Stromal cell of bone marrow (primary cell): ENCODE results near the gene YES1.
"Not testable (repeated sequence)": the region's sequence is repeated elsewhere in the genome, so short reads cannot be mapped to it uniquely, and the experiment has no call there.

Experiments
- DNase-seq: peaks from one replicate; pipeline ENCODE4 v3.0.0-alpha.2; 2012; ENCODE audit warnings: low read depth

YES1 gene

GRCh38 chr18:784470-785172 lies 27.4 kb downstream of the YES1 start:
- DNase-seq, result no peak

- DNase-seq, result no peak
Measured at GRCh38 chr18:778194-778927, 33.7 kb downstream of the YES1 start.

GRCh38 chr18:777021-777420 lies 35.0 kb downstream of the YES1 start:
- DNase-seq, result no peak

DNA sequence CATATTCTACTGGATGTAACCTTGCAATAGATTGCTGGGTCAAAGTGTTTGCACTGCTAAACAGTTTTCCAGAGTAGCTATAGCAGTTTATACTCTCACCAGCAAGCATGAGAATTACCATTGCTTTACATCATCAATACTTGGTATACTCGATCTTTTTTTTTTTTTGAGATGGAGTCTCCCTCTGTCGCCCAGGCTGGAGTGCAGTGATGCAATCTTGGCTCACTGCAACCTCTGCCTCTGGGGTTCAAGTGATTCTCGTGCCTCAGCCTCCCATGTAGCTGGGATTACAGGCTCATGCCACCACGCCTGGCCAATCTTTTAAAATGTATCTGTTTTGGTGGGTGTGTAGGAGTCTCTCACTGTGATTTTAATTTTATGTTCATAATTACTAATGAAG lies 36.0 kb downstream of the YES1 start:
- not testable (repeated sequence) for DNase-seq

DNA sequence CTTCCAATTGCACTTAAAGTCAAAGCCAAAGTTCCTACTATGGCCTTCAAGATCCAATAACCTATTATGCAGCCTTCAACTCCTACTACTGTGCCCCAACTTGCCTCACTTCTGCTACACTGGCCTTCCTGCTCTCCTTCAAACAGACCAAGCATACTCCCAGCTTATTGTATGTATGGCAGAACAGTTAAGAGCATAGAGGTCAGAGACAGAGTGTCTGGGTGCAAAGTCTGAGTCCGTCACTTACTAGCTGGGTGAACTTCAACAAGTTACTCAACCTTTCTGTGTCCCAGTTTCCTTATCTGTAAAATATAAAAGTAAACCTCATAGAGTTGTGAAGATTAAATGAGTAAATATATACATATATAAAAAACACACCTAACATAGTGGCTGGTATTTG lies 37.2 kb downstream of the YES1 start:
- DNase-seq, result no peak

- DNase-seq, result no peak
Measured at GRCh38 chr18:773980-774624, 37.9 kb downstream of the YES1 start.

DNA sequence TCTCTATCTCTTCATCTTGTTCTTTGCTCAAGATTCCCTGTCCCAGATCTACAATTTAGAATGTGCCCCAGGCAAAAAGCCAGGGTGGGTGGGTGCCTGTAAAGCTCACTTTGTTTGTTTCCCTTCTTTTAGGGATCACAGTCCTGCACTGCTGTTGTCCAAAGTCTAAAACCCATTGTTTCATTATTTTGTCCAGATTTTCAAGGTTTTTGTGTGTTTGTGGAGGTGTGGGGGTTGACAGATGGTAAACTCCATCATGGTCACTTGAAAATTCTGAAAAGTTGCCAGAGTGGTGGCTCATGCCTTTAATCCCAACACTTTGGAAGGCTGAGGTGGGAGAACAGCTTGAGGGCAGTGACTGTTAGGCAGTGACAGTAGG lies 41.5 kb downstream of the YES1 start:
- no peak for DNase-seq

DNA sequence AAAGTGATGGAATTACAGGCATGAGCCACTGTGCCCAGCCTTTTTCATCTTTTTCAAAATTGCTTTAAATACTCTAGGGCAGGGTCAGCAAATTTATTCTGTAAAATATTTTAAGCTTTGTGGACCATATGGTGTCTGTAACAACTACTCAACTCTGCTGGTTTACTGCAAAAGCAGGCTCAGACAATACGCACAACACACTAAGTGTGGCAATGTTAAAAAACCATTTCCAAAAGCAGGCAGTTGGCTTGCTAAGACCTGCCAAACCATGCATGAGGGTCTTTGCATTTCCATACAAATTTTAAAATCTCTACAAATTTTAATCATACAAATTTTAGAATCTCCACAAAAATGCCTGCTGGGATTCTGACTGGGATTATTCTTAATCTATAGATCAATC lies 44.1 kb downstream of the YES1 start:
- no peak for DNase-seq

GRCh38 chr18:767084-767882 lies 44.8 kb downstream of the YES1 start:
- DNase-seq, result no peak

- DNase-seq, result no peak
Measured at GRCh38 chr18:766550-766860, 45.5 kb downstream of the YES1 start.

GRCh38 chr18:765764-766549 lies 46.1 kb downstream of the YES1 start:
- DNase-seq, result no peak

- not testable (repeated sequence) for DNase-seq
Measured at GRCh38 chr18:759864-760263, 52.2 kb downstream of the YES1 start.

GRCh38 chr18:755506-755905 lies 56.5 kb downstream of the YES1 start:
- DNase-seq, result no peak

DNA sequence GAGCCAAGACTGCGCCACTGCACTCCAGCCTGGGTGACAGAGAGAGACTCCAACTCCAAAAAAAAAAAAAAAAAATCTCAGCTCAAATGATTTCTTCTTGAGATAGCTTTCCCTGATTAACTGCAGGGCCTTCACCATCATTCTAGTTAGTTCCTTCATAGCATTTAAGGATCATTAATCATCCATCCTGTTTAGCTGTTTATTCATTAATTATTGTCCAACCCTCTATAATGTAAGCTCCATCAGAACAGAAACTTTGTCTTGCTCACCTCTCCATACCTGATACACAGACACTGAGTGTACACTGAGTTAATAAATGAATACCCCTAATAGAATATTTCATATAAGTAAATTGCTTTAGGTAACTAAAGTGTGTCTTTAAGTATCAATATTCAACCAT lies 57.4 kb downstream of the YES1 start:
- no peak for DNase-seq

DNA sequence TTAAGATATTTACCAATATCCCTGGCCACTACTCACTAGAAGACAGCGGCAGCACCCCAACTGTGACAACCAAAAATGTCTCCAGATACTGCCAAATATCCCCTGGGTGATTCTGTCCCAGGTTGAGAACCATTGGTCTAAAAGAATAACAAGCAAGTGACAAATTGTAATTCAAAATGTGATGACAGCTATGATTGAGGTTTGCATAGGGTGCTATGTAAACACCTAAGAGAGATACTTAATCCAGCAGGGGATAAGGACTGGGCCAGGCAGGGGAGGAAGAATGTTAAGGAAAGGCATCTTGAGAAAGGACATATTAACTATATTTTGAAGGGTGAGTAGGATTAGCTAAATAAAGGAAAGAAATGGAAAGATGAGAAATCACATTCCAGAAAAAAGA lies 61.6 kb downstream of the YES1 start:
- no peak for DNase-seq

DNA sequence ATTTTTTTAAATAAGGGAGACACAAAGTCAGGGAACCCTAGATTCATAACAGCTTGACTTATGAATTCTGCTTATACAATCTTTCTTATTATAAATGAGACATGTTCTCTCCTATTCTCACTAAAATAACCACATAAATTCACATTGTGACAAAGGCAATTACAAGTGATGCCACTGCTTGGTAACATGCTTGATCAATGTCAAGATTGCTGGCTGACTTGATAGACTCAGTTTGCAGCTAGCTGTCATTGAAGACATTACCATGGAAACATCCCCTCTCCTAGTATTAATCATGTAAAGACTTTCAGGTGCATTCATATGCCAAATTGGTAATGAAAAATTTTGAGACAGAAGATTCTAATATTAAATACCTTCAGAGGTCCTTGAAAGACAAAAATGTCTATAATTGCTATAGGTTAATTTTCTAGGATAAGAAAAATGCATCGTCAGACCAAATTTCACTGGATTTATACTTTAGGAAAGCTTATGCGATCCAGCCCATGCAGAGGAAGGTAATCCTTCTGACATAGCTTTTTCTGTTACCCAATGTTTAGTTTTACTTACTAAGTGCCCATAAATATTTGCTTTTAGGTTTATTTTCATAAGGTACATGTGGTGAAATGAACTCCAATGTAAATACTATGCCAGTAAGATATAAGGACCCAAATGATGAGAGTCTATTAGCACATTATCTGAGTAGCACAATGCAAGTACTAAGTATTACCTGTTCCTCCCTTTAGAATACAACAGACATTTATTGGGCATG lies 67.0 kb downstream of the YES1 start:
- DNase-seq, result no peak

DNA sequence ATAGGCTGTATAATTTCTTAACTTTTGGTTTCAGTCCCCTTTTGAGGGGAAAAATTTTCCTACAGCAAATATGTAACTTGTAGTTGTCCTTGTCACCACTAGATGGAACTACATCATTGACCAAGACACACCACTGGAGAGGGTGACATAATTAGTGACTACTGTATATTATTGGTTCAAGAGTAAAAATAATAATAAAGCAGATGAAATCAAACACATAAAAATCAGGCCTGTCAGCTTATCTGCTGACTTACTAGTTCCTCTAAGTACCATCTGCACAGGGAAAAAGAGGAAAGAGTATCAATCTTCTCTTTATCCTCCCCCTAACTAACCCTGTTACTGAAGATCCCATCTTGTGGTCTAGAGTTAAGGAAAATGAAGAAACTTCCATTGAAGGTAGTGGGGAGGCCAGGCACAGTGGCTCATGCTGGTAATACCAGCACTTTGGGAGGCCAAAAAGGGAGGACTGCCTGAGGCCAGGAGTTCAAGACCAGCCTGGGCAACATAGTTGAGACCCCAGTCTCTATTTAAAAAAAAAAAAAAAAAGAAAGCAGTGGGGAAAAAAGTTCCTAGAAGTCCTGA lies 70.0 kb downstream of the YES1 start:
- DNase-seq, result peak; percentile 20

- DNase-seq, result no peak
Measured at GRCh38 chr18:732371-732770, 79.7 kb downstream of the YES1 start.

DNA sequence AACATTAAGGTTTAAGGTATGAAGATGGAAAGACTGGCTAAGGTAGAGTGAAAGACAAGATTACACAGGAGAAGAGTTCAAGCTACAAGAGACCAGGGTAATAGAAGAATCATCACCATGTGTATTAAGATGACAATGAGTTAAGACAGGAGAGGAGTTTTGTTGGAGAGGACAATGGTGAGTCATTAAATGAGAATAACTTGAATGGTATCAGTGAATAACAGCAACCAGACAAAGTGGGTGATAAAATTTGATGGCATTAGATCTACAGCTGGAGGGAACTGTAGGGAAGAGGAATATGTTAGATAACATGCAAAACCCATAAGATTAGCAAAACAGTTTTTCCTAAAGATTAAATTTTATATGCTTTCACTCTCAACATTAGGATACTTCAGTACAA lies 80.9 kb downstream of the YES1 start:
- DNase-seq, result no peak

- DNase-seq, result no peak
Measured at GRCh38 chr18:730692-731091, 81.3 kb downstream of the YES1 start.

DNA sequence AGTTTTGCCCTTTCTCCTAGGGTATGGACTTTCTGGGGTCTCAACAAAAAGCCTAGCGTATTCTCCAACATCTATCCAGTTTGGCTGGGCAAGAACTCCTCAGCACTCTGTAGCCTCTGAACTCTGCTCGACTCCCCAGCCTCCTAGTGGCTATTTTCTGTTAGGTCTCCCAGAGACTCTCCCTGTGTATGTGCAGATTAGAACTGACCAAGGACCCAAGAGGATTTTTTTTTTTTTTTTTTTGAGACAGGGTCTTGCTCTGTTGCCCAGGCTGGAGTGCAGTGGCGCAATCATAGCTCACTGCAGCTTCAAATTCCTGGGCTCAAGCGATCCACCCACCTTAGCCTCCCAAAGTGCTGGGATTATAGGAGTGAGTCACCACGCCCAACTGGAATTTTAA lies 81.9 kb downstream of the YES1 start:
- DNase-seq, result not testable (repeated sequence)
